ENCODE results near the gene CRIP1.

GRCh38 chr14:105475269-105476096 is 11.2 kb upstream of the CRIP1 start:
- TF ChIP-seq CTCF (IDR thresholded peaks at IDR 0.05; ENCODE audit: poor library complexity) (no peak), EZH2 (IDR thresholded peaks at IDR 0.05; ENCODE audit: borderline replicate concordance) (peak; percentile 62)
